ENCODE results near the gene EEF1A1.
"Not testable (repeated sequence)": the region's sequence is repeated elsewhere in the genome, so short reads cannot be mapped to it uniquely, and the experiment has no call there.

Gene EEF1A1

GRCh38 chr6:73520688-73521350 lies at the start of gene EEF1A1:
TSS of gene EEF1A1 (minus strand) at chr6:73521032. CDS start at chr6:73520026, 1,006 bp downstream.
- Mint-ChIP-seq H3K4me1 (peaks cover 61% of the 10 kb centered on the region), H3K27ac (ENCODE audit: low read depth) (peak within 1 kb of the TSS; percentile 95), H3K27me3 (no peaks in the 10 kb centered on the region), H3K9me3 (no peaks in the 10 kb centered on the region), H3K36me3 (ENCODE audit: insufficient read depth) (peaks cover 64% of the 10 kb centered on the region), H3K4me3 (peak within 1 kb of the TSS; percentile 85)
- DNase-seq (ENCODE audit: low spot score in 2 of 2) (peak; percentile 95 to 99), ATAC-seq (replicated peaks; ENCODE audit: extremely low read depth, poor library complexity, severe bottlenecking) (peak; percentile 78)

GRCh38 chr6:73569121-73569520 lies 48.3 kb upstream of the EEF1A1 start:
- Mint-ChIP-seq H3K9me3 (no peaks in the 10 kb centered on the region), H3K27ac (ENCODE audit: low read depth) (no peak overlapping the region), H3K4me1 (no peaks in the 10 kb centered on the region), H3K27me3 (no peaks in the 10 kb centered on the region), H3K4me3 (no peak overlapping the region), H3K36me3 (ENCODE audit: insufficient read depth) (peaks cover 2% of the 10 kb centered on the region)
- no peak for ATAC-seq (replicated peaks; ENCODE audit: extremely low read depth, poor library complexity, severe bottlenecking)
- no peak for DNase-seq (ENCODE audit: low spot score in 2 of 2)

DNA sequence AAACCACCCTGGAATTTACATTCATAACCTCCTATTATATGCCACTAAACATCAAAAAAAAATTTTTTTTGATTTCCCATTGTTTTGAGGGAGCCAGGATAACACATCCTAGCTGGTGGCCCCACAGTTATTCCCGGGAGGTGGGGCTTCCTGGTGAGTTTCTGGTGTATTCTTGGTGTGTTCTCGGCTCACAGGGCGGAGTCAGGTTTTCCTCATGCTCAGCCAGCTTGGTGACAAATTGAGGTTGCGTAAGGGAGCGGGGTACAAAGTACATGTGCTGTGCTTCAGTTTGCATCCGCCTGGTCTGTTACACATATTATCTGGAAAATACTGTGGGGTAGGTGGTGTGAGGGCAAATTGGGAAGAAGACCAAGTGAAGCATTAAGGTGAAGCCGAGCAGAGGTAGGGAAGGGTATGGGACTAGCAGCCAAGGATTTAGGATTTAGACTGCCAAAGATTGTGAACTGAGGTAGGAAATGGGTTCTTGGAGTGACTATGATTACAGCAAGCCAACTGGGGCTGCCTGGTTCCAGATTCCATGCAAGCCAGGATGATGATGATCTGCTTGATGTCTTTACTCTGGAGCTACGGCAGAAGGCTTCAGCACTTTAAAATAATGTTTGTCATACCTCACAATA lies 46.2 kb upstream of the EEF1A1 start:
- no peaks in the 10 kb centered on the region for H3K4me1 Mint-ChIP-seq
- ATAC-seq (replicated peaks; ENCODE audit: extremely low read depth, poor library complexity, severe bottlenecking) (no peak), DNase-seq (ENCODE audit: low spot score in 2 of 2) (no peak)
- no peak overlapping the region for H3K27ac Mint-ChIP-seq (ENCODE audit: low read depth)
- H3K4me3 Mint-ChIP-seq: no peak overlapping the region
- H3K36me3 Mint-ChIP-seq (ENCODE audit: insufficient read depth): peaks cover 2% of the 10 kb centered on the region
- H3K9me3 Mint-ChIP-seq: no peaks in the 10 kb centered on the region
- H3K27me3 Mint-ChIP-seq: no peaks in the 10 kb centered on the region

- not testable (repeated sequence) for H3K36me3 Mint-ChIP-seq (ENCODE audit: insufficient read depth); H3K27me3 Mint-ChIP-seq; H3K4me1 Mint-ChIP-seq; H3K9me3 Mint-ChIP-seq; H3K27ac Mint-ChIP-seq (ENCODE audit: low read depth); DNase-seq (ENCODE audit: low spot score in 2 of 2); ATAC-seq (replicated peaks; ENCODE audit: extremely low read depth, poor library complexity, severe bottlenecking); H3K4me3 Mint-ChIP-seq
Observed at GRCh38 chr6:73566486-73566871, 45.6 kb upstream of the EEF1A1 start.

DNA sequence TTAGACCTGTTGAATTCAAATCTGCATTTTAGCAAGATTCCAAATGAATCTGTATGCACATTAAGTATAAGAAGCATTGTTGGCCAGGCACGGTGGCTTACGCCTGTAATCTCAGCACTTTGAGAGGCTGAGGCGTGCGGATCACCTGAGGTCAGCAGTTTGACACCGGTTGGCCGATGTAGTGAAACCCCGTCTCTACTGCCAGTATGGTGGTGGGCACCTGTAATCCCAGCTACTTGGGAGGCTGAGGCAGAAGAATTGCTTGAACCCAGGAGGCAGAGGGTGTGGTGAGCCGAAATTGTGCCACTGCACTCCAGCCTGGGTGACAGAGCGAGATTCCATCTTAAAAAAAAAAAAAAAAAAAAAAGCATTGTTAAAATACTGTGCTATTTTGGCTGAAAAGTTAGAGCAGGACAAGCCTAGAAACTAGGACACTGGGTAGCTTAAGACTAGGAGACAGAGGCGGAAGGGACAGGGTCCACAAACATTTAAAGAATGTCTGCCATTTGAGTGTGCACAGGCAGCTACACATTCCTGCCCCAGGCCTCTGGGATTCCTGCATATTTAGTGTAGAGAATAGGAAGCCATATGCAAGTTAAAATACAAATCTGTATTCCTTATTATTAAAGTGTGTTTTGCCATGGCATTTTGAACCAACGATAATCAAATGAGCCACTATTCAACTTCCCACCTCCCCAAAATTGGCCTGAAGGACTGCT lies 45.1 kb upstream of the EEF1A1 start:
- Mint-ChIP-seq H3K4me1 (no peaks in the 10 kb centered on the region), H3K9me3 (no peaks in the 10 kb centered on the region), H3K4me3 (no peak overlapping the region), H3K36me3 (ENCODE audit: insufficient read depth) (peaks cover 2% of the 10 kb centered on the region), H3K27me3 (no peaks in the 10 kb centered on the region), H3K27ac (ENCODE audit: low read depth) (no peak overlapping the region)
- DNase-seq (ENCODE audit: low spot score in 2 of 2): no peak
- ATAC-seq (replicated peaks; ENCODE audit: extremely low read depth, poor library complexity, severe bottlenecking): no peak

DNA sequence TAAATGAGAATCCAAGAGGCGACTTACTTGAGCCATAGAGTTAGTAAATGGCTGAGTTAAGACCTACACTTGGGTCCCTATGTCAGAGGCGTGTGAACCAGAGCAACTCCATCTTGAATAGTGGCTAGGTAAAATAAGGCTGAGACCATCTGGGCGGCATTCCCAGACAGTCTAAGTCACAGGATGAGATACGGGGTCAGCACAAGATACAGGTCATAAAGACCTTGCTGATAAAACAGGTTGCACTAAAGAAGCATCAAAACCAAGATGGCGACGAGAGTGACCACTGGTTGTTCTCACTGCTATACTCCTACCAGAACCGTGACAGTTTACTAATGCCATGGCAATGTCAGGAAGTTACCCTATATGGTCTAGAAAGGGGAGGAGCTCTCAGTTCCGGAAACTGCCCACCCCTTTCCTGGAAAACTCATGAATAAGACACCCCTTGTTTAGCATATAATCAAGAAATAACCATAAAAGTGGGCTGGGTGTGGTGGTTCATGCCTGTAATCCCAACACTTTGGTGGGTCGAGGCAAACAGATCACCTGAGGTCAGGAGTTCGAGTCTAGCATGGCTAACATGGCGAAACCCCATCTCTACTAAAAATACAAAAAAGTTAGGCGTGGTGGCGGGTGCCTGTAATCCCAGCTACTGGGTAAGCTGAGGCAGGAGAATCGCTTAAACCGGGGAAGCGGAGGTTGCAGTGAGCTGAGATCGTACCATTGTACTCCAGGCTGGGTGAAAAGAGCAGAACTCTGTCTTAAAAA lies 43.9 kb upstream of the EEF1A1 start:
- H3K4me1 Mint-ChIP-seq: no peaks in the 10 kb centered on the region
- H3K27me3 Mint-ChIP-seq: no peaks in the 10 kb centered on the region
- H3K36me3 Mint-ChIP-seq (ENCODE audit: insufficient read depth): peaks cover 2% of the 10 kb centered on the region
- no peaks in the 10 kb centered on the region for H3K9me3 Mint-ChIP-seq
- no peak overlapping the region for H3K27ac Mint-ChIP-seq (ENCODE audit: low read depth)
- H3K4me3 Mint-ChIP-seq: no peak overlapping the region
- ATAC-seq (replicated peaks; ENCODE audit: extremely low read depth, poor library complexity, severe bottlenecking): no peak
- DNase-seq (ENCODE audit: low spot score in 2 of 2): no peak

GRCh38 chr6:73562558-73562957 lies 41.7 kb upstream of the EEF1A1 start:
- no peak for DNase-seq (ENCODE audit: low spot score in 2 of 2)

DNA sequence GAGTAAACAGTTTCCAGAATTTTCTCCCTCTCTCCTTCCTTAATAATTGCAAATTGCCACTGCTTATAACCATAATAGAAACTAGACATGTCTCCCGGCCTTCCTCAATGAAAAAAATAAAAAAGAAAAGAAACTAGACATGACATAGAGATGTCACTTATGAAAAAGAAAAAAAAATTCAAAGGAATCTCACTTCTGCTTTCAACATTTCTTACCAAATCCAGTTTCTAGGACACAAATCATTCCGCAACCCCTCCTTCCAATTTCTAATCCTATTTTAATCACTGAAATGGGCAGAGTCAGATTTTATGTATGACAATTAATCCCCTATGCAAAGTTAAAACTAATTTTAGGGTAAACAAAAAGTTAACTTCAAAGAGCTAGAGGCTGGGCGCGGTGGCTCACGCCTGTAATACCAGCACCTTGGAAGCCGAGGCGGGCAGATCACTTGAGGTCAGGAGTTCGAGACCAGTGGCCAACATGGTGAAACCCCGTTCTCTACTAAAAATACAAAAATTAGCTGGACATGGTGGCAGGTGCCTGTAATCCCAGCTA lies 40.1 kb upstream of the EEF1A1 start:
- Mint-ChIP-seq H3K27ac (ENCODE audit: low read depth) (no peak overlapping the region), H3K4me3 (no peak overlapping the region), H3K4me1 (no peaks in the 10 kb centered on the region), H3K27me3 (no peaks in the 10 kb centered on the region), H3K36me3 (ENCODE audit: insufficient read depth) (no peaks in the 10 kb centered on the region), H3K9me3 (no peaks in the 10 kb centered on the region)
- ATAC-seq (replicated peaks; ENCODE audit: extremely low read depth, poor library complexity, severe bottlenecking) (no peak), DNase-seq (ENCODE audit: low spot score in 2 of 2) (no peak)

More at GRCh38 chr6:73562558-73562957, 41.7 kb upstream of the EEF1A1 start:
- no peak for ATAC-seq (replicated peaks; ENCODE audit: extremely low read depth, poor library complexity, severe bottlenecking)
- Mint-ChIP-seq H3K4me1 (no peaks in the 10 kb centered on the region), H3K4me3 (no peak overlapping the region), H3K27me3 (no peaks in the 10 kb centered on the region), H3K9me3 (no peaks in the 10 kb centered on the region), H3K27ac (ENCODE audit: low read depth) (no peak overlapping the region), H3K36me3 (ENCODE audit: insufficient read depth) (peaks cover 2% of the 10 kb centered on the region)

- Mint-ChIP-seq H3K36me3 (ENCODE audit: insufficient read depth) (no peaks in the 10 kb centered on the region), H3K4me3 (no peak overlapping the region), H3K9me3 (no peaks in the 10 kb centered on the region), H3K4me1 (no peaks in the 10 kb centered on the region), H3K27ac (ENCODE audit: low read depth) (no peak overlapping the region), H3K27me3 (no peaks in the 10 kb centered on the region)
- ATAC-seq (replicated peaks; ENCODE audit: extremely low read depth, poor library complexity, severe bottlenecking): no peak
- no peak for DNase-seq (ENCODE audit: low spot score in 2 of 2)
Observed at GRCh38 chr6:73560182-73560732, 39.4 kb upstream of the EEF1A1 start.

DNA sequence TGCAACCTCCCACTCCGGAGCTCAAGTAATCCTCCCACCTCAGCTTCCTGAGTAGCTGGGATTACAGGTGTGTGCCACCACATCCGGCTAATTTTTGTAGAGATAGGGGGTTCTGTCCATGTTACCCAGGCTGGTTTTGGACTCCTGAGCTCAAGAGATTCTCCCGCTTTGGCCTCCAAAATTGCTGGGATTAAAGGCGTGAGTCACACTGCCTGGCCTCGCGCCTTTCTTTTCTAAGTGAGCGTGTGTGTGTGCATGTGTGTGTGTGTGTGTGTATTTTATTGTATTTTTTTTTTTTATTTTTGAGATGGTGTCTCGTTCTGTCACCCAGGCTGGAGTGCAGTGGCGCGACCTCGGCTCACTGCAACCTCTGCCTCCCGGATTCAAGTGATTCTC lies 38.6 kb upstream of the EEF1A1 start:
- DNase-seq (ENCODE audit: low spot score in 2 of 2); ATAC-seq (replicated peaks; ENCODE audit: extremely low read depth, poor library complexity, severe bottlenecking); H3K36me3 Mint-ChIP-seq (ENCODE audit: insufficient read depth); H3K4me3 Mint-ChIP-seq; H3K4me1 Mint-ChIP-seq; H3K27ac Mint-ChIP-seq (ENCODE audit: low read depth); H3K9me3 Mint-ChIP-seq; H3K27me3 Mint-ChIP-seq: not testable (repeated sequence)

DNA sequence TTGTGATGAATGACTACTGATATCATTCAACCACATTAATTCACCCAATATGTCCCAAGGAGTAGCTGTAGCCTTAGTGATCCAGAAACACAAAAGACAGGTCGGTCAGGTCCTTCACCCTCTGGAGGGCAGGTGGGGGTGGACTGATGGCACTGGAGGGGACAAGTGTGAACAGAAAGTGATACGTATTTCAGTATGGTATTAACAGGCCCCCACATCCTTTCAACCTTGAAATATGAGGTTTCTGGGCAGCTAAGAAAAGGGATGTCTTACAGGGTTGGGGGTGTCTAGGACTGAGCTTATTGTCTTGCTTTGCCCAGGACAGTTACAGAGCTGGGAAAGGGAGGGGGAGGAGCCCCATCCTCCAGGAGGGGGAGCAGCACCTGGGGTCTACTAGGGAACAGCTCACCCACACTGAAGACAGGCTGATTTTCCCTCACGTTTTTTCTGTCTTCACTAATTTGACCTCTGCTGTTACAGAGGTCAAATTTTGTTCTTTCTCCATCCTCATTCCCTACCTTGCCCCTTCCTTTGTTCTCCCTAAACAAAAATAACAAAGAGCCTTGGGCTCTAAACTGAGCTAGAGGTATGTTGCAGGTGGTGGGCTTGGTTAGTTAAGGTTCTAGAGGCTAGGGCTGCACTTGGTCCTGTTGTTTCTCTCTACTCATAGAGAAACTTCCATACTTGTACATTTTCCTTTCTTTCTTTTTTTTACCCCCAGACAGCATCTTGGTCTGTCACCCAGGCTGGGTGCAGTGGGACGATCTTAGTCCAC lies 38.0 kb upstream of the EEF1A1 start:
- Mint-ChIP-seq H3K36me3 (ENCODE audit: insufficient read depth) (no peaks in the 10 kb centered on the region), H3K27me3 (no peaks in the 10 kb centered on the region), H3K4me3 (no peak overlapping the region), H3K4me1 (no peaks in the 10 kb centered on the region), H3K9me3 (no peaks in the 10 kb centered on the region), H3K27ac (ENCODE audit: low read depth) (peak overlapping the region; percentile 22)
- no peak for ATAC-seq (replicated peaks; ENCODE audit: extremely low read depth, poor library complexity, severe bottlenecking)
- DNase-seq (ENCODE audit: low spot score in 2 of 2): no peak
